Heart left ventricle (tissue), 16 donors: ENCODE data around the gene DYNC1I2. TPM values are rescaled to one million over a fixed set of nuclear protein-coding genes. Genes with fewer than 3 reads are reported as not detected.

Experiments used
- ATAC-seq, 4 donors: fragments of 200-7000 bp; cut with Tn5 transposase; one replicate each; pipeline ENCODE4 v1.9.1; 2020 to 2022; ENCODE audit warnings: moderate library complexity in 4 of 4, mild to moderate bottlenecking in 3 of 4, moderate number of reproducible peaks in 1 of 4
- DNase-seq, 5 donors: peaks; one replicate each; pipeline ENCODE4 v3.0.0-alpha.2; 2020
- H3K27ac ChIP-seq, 12 donors: fragments of 200-600 bp; sonication (generic) in 4 of 12; one replicate each; pipeline versions ENCODE4 v1.5.0 to v1.8.0; 2016 to 2022; ENCODE audit warnings: mild to moderate bottlenecking in 2 of 12
- H3K27me3 ChIP-seq, 9 donors: fragments of 200-600 bp; sonication (generic) in 2 of 9; one replicate each; pipeline versions ENCODE4 v1.5.1 to v1.8.0; 2016 to 2022; ENCODE audit warnings: mild to moderate bottlenecking in 3 of 9
- H3K36me3 ChIP-seq, 9 donors: fragments of 200-600 bp; sonication (generic) in 2 of 9; one replicate each; pipeline versions ENCODE4 v1.5.0 to v1.8.0; 2018 to 2022; ENCODE audit warnings: mild to moderate bottlenecking in 2 of 9
- H3K4me1 ChIP-seq, 12 donors: fragments of 200-600 bp; sonication (generic) in 4 of 12; one replicate each; pipeline versions ENCODE4 v1.5.0 to v1.8.0; 2016 to 2022; ENCODE audit warnings: mild to moderate bottlenecking in 3 of 12
- H3K4me3 ChIP-seq, 12 donors: fragments of 200-600 bp; sonication (generic) in 4 of 12; one replicate each; pipeline versions ENCODE4 v1.5.0 to v1.8.0; 2017 to 2022; ENCODE audit warnings: mild to moderate bottlenecking in 9 of 12, moderate library complexity in 4 of 12
- H3K9me3 ChIP-seq, 12 donors: fragments of 200-600 bp; sonication (generic) in 4 of 12; one replicate each; pipeline versions ENCODE4 v1.5.0 to v1.8.0; 2016 to 2022; ENCODE audit warnings: mild to moderate bottlenecking in 1 of 12
- POLR2A ChIP-seq, 2 donors: fragments of 450-650 bp; IDR thresholded peaks; one replicate each; pipeline ENCODE4 v1.6.1; 2017; ENCODE audit warnings: antibody characterized with exemption in 2 of 2, mild to moderate bottlenecking in 2 of 2, moderate library complexity in 2 of 2
- WGBS, 4 donors: extraction: QIAGEN DNeasy Blood & Tissue Kit in 2 of 4; methylation state at CpG; one replicate each; pipeline versions ENCODE4 v1.1.5 to v1.1.7; 2013 to 2018; 5-methylcytosine and 5-hydroxymethylcytosine counted together
- intact Hi-C, 10 donors: fragments of 100-400 bp; cut with DNase I; formaldehyde crosslinking; loops; one replicate each; pipeline versions ENCODE4 v1.11.1 to v1.14.2; 2022
- polyA plus RNA-seq, 2 donors: library from polyadenylated mRNA; stranded (reverse); fragments of 200-250 nt; gene quantifications; one replicate each; pipeline ENCODE4 v1.2.3, GENCODE V29; 2013
- total RNA-seq, 9 donors: library from RNA; depleted of rRNA in 2 of 9; stranded (reverse); fragments of >200 nt in 2 of 9; fragmentation: NEBNext Ultra II Directional in 3 of 9; extraction: Animal tissue kit (Norgen Biotek cat#: 25700) in 3 of 9; gene quantifications; one replicate each; pipeline versions ENCODE4 v1.1.0 to v1.2.4, GENCODE V29; 2016 to 2023
- TF ChIP-seq, protein P1 (sequence below), 12 donors: fragments of 200-600 bp; sonication (generic) in 4 of 12; IDR thresholded peaks; one replicate each; pipeline versions ENCODE4 v1.5.0 to v1.8.0; 2018 to 2022; ENCODE audit warnings: antibody characterized with exemption in 12 of 12, mild to moderate bottlenecking in 5 of 12
- donor health status: ischemic (EF 13 %, LVEDD 7.1; RV severe dilation, severe dysfunction).
- donor health status: healthy with polysubstance abuse.
- donor health status: DM: no; HTN: yes; CAD: no.
- donor health status: DM: no; HTN: no; CAD: no.
- donor health status: ischemic (EF 25% LVEDD 6.9; RV normal size, moderate dysfunction).
- donor health status: ischemic (EF 25% LVEDD 5.7; RV mildly dilated, moderate dysfunction).
- donor health status: healthy.
- donor health status: DM: yes; HTN: yes; CAD: no.
- donor health status: ischemic (EF 35%, LVEDD 5.7; RV mildly dilated, moderate dysfunction).
- donor health status: nonischemic (EF 11% LVEDD 7.7; RV severe dilation, severe dysfunction).
- donor health status: DM: yes; HTN: yes; CAD: no.
- donor health status: PGD.
- donor health status: ischemic (EF 29% LVEDD 5.4; RV normal size, mild dysfunction).
- donor health status: nonischemic (EF 23%, LVEDD 6.1; RV moderate dilation, normal function).

Gene DYNC1I2
- total and polyA plus RNA-seq, 11 donors, result 51.5 to 105 (median 74.0) TPM

DNA sequence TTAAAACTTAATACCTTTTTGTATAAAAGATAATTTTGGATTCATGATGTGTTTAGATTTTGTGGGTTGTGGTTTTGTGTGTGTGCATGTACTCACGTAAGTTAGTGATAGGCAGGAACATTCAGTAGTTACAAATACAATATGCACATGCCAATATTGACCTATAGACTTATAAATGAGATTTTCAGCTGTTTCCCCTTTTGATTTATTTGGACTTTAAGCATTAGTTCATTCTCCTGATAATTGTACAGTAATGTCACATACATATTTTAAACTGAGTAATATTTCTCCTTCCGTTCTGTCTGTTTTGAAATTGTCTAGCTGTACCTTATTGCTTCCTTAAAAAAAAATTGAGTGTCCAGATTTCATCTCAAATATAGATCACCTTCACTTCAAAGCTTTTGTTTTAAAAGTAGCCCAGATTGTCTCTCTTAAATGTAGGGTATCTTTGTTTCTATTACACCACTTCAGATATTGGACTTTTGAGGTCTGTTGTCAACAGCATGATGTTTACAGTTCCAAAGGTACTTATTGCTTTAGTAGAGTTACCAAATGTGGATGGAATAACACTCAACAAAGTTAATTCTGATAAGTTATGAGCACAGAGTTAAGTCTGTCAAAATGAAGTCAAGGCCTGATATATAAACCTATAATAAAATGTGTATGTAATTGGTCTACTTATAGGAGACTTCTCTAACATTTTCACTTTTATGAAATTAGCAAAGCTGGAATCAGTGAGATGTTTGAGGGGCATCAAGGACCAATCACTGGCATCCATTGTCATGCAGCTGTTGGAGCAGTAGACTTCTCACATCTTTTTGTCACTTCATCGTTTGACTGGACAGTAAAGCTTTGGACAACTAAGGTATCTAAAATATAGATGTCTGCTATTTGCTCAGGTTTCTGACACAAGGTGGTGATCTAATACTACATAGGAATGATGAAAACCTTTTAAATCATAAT lies 42.0 kb downstream of the DYNC1I2 start:
- 88 to 95% (median 93%) methylated on average over 3 of the region's 3 CpGs for WGBS, 4 donors
- Histone ChIP-seq H3K27me3 (no peaks in the 10 kb centered on the region), H3K36me3 (peaks cover 0 to 100% (median 90%) of the 10 kb centered on the region in 9 donors), H3K4me3 (no peak overlapping the region), H3K4me1 (no peaks in the 10 kb centered on the region), H3K27ac (no peak overlapping the region), H3K9me3 (no peaks in the 10 kb centered on the region)
- ATAC-seq (no peak), DNase-seq (no peak)
- no peak for TF ChIP-seq POLR2A (IDR thresholded peaks at IDR 0.05)
- TF ChIP-seq, protein P1, sequence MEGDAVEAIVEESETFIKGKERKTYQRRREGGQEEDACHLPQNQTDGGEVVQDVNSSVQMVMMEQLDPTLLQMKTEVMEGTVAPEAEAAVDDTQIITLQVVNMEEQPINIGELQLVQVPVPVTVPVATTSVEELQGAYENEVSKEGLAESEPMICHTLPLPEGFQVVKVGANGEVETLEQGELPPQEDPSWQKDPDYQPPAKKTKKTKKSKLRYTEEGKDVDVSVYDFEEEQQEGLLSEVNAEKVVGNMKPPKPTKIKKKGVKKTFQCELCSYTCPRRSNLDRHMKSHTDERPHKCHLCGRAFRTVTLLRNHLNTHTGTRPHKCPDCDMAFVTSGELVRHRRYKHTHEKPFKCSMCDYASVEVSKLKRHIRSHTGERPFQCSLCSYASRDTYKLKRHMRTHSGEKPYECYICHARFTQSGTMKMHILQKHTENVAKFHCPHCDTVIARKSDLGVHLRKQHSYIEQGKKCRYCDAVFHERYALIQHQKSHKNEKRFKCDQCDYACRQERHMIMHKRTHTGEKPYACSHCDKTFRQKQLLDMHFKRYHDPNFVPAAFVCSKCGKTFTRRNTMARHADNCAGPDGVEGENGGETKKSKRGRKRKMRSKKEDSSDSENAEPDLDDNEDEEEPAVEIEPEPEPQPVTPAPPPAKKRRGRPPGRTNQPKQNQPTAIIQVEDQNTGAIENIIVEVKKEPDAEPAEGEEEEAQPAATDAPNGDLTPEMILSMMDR (IDR thresholded peaks at IDR 0.05), result no peak
- intact Hi-C loops, result no loop called here

GRCh38 chr2:171729952-171730317 lies 42.7 kb downstream of the DYNC1I2 start:
- WGBS, 4 donors, result 63 to 83% (median 65%) methylated on average over 3 of the region's 3 CpGs
- no peak overlapping the region for H3K27ac ChIP-seq
- H3K4me1 ChIP-seq, result no peaks in the 10 kb centered on the region
- H3K36me3 ChIP-seq, result peaks cover 0 to 100% (median 90%) of the 10 kb centered on the region in 9 donors
- no peaks in the 10 kb centered on the region for H3K27me3 ChIP-seq
- H3K9me3 ChIP-seq, result no peaks in the 10 kb centered on the region
- intact Hi-C loops, result no loop called here
- DNase-seq (no peak), ATAC-seq (no peak)
- no peak overlapping the region for H3K4me3 ChIP-seq
- TF ChIP-seq, protein P1 (IDR thresholded peaks at IDR 0.05), result no peak
- TF ChIP-seq POLR2A (IDR thresholded peaks at IDR 0.05), result no peak

- Histone ChIP-seq H3K4me3 (no peak overlapping the region), H3K27ac (no peak overlapping the region), H3K4me1 (no peaks in the 10 kb centered on the region), H3K27me3 (no peaks in the 10 kb centered on the region), H3K9me3 (no peaks in the 10 kb centered on the region), H3K36me3 (peaks cover 0 to 100% (median 84%) of the 10 kb centered on the region in 9 donors)
- WGBS, 4 donors, result 88 to 97% (median 92%) methylated on average over 4 of the region's 4 CpGs
- DNase-seq (no peak), ATAC-seq (no peak)
- TF ChIP-seq POLR2A (IDR thresholded peaks at IDR 0.05), result no peak
- TF ChIP-seq, protein P1 (IDR thresholded peaks at IDR 0.05), result no peak
- intact Hi-C loops, result no loop called here
Observed at GRCh38 chr2:171735991-171736710, 48.9 kb downstream of the DYNC1I2 start.

DNA sequence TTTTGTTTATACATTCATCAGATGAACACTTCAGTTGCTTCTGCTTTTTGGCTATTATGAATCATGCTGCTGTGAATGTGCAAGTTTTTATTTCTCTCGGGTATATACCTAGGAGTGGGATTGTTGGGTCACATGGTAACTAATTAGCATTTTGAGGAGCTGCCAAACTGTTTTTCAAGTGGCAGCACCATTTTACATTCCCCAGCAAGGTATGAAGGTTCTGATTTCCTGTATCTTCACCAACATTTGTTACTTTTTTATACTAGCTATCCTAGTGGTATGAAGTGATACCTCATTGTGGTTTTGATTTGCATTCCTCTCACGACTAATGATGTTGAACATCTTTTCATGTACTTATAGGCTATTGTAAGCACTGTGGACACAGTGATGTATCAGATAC lies 53.9 kb downstream of the DYNC1I2 start:
- no peaks in the 10 kb centered on the region for H3K9me3 ChIP-seq
- H3K27me3 ChIP-seq, result no peaks in the 10 kb centered on the region
- no peaks in the 10 kb centered on the region for H3K4me1 ChIP-seq
- H3K36me3 ChIP-seq, result peaks cover 0 to 100% (median 91%) of the 10 kb centered on the region in 9 donors
- no peak overlapping the region for H3K4me3 ChIP-seq
- intact Hi-C loops, result no loop called here
- TF ChIP-seq, protein P1 (IDR thresholded peaks at IDR 0.05), result no peak
- no peak for TF ChIP-seq POLR2A (IDR thresholded peaks at IDR 0.05)
- H3K27ac ChIP-seq, result no peak overlapping the region
- 81 to 86% (median 84%) methylated on average over 2 of the region's 2 CpGs for WGBS, 4 donors
- no peak for ATAC-seq
- no peak for DNase-seq
